ENCODE results near the gene XPC.

Gene XPC

DNA sequence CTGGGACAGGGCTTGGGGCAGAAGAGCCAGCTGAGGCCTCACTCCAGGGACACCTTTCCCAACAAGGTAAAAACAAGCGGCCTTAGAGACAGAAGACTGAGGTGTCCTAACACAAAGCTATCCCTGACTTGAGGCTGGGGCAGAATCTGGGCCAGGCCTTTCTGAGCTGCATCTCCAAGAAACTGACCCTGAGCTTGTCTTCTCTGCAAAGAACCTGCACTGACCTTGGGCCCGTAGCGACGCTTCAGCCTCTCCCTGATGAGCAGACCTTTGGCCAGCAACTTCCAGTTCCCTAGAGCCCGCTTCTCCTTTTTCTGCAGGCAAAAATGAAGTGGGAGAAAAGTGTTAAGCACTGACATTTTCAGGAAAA, 31.4 kb downstream of the XPC start:
- TF ChIP-seq, protein P1, sequence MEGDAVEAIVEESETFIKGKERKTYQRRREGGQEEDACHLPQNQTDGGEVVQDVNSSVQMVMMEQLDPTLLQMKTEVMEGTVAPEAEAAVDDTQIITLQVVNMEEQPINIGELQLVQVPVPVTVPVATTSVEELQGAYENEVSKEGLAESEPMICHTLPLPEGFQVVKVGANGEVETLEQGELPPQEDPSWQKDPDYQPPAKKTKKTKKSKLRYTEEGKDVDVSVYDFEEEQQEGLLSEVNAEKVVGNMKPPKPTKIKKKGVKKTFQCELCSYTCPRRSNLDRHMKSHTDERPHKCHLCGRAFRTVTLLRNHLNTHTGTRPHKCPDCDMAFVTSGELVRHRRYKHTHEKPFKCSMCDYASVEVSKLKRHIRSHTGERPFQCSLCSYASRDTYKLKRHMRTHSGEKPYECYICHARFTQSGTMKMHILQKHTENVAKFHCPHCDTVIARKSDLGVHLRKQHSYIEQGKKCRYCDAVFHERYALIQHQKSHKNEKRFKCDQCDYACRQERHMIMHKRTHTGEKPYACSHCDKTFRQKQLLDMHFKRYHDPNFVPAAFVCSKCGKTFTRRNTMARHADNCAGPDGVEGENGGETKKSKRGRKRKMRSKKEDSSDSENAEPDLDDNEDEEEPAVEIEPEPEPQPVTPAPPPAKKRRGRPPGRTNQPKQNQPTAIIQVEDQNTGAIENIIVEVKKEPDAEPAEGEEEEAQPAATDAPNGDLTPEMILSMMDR (IDR thresholded peaks at IDR 0.05; ENCODE audit: low read depth, low read length, missing control alignments): no peak
- in situ Hi-C loops (cut with HindIII; ENCODE audit: low sequenced_read_pairs): no loop called here
- DNase-seq (ENCODE audit: low read depth): no peak

DNA sequence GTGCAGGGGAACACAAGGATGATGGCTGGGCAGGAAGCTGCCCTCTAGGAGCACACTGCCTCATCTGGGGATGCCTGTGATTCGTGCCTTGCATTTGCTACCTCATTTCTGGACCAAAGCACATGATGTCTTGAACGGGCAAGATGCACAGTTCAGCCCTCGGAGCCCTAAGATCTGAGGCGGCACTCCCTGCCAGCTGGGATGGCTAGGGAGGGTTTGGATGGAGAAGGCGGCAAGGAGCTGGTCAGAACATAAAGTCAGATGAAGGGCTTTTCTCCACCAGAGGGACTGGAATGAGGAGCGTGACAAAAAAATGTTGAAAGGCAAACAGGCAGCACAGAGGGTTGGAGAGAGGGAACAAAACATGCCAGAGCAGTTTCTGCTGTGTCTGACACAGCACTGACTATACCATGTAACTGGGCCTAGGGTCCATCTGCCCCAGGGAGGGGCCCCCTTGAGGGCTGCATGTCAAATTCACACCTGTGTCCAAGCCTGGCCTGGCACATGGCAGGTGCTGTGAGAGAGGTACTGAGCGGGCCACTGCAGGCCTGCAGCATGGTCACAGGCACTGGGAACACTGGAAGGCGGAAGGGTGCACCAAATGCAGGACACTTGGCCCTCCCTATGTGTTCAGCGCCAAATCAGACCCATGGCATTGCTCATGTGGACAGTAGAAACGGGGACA, 31.9 kb downstream of the XPC start:
- TF ChIP-seq, protein P1 (IDR thresholded peaks at IDR 0.05; ENCODE audit: low read depth, low read length, missing control alignments): no peak
- in situ Hi-C loops (cut with HindIII; ENCODE audit: low sequenced_read_pairs): no loop called here
- H3K4me3 ChIP-seq (ENCODE audit: low read depth, low read length): no peak overlapping the region
- DNase-seq (ENCODE audit: low read depth): no peak

More for the DNA sequence above, 31.4 kb downstream of the XPC start:
- H3K4me3 ChIP-seq (ENCODE audit: low read depth, low read length): no peak overlapping the region

DNA sequence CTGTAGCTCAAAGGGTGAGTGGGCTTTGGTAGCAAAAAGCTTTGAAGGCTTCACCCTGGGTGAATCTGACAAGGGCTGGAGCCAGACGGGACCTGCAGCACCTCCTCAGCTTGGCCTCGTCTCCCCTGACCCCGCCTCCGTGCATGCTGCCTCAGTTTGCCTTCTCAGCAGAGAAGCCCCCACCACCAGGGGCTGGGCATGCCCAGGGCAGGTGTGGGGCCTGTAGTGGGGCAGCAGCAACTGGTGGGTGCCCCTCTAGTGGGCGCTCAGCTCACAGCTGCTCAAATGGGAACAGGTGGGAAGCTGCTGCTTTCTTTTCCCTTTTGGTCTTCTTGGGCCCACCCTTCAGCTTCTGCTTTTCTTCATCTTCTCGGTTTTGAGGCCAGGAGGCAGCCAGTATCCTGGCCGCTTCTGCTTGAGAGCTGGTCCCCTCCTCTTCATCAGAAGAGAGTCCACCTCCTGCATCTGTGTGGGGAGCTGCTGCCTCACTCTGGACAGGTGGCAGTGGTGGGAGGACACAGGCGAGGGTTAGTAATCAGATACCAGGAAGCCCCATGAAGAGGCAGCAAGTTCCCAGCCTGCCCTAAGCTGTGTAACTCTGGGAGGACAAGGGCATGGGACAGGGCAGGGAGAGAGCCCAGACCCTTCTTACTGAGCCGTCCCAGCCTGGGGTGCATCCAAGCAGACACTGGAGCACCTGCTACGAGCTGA, 32.6 kb downstream of the XPC start:
- in situ Hi-C loops (cut with HindIII; ENCODE audit: low sequenced_read_pairs): no loop called here
- no peak for DNase-seq (ENCODE audit: low read depth)
- no peak overlapping the region for H3K4me3 ChIP-seq (ENCODE audit: low read depth, low read length)
- TF ChIP-seq, protein P1 (IDR thresholded peaks at IDR 0.05; ENCODE audit: low read depth, low read length, missing control alignments): no peak

DNA sequence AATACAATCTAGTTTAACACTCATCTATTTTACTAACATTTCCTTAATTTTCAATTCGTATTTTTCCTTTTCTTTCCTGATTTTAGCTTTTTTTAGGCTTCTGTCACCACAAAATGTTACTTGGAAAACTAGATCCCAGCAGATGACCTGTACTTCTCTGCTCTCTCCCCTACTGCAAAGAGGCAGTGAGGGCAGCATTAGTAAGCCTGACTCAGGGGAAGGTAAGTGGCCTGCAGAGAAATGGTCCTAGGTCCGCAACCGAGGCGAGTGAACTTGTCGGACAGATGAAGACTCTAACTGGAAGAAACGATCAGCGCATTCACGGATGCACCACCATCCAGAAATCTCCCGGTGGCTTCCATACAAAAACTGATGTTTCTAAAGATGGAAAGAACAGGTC, 33.2 kb downstream of the XPC start:
- in situ Hi-C loops (cut with HindIII; ENCODE audit: low sequenced_read_pairs): no loop called here
- H3K4me3 ChIP-seq (ENCODE audit: low read depth, low read length): no peak overlapping the region
- DNase-seq (ENCODE audit: low read depth): no peak
- TF ChIP-seq, protein P1 (IDR thresholded peaks at IDR 0.05; ENCODE audit: low read depth, low read length, missing control alignments): no peak

DNA sequence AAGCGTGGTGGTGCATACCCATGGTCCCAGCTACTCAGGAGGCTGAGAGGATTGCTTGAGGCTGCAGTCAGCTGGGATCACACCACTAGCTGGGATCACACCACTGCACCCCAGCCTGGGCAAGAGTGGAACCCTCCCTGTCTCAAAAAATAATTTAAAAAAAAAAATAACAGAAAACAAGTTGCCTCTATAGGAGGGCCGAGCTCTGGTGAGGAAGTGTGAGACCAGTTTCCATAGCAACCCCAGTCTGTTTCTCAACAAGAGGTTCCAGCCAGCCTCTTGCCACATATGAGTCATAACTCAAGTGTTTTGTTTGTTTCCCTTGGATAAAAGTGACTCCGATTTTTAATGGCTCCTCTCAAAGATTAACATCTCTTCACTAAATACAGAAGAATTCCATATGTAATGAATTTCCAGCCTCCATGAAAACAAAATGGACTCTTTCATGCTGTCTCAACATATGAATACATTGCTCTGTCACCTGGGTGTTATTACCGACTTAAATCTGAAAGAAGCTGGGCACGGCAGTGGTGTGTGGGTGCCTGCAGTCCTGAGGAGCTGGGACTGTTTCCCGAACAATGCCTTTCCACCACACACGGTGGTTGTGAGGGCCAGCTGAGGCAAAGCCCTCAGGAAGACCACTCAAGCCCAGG, 33.9 kb downstream of the XPC start:
- TF ChIP-seq, protein P1 (IDR thresholded peaks at IDR 0.05; ENCODE audit: low read depth, low read length, missing control alignments): no peak

DNA sequence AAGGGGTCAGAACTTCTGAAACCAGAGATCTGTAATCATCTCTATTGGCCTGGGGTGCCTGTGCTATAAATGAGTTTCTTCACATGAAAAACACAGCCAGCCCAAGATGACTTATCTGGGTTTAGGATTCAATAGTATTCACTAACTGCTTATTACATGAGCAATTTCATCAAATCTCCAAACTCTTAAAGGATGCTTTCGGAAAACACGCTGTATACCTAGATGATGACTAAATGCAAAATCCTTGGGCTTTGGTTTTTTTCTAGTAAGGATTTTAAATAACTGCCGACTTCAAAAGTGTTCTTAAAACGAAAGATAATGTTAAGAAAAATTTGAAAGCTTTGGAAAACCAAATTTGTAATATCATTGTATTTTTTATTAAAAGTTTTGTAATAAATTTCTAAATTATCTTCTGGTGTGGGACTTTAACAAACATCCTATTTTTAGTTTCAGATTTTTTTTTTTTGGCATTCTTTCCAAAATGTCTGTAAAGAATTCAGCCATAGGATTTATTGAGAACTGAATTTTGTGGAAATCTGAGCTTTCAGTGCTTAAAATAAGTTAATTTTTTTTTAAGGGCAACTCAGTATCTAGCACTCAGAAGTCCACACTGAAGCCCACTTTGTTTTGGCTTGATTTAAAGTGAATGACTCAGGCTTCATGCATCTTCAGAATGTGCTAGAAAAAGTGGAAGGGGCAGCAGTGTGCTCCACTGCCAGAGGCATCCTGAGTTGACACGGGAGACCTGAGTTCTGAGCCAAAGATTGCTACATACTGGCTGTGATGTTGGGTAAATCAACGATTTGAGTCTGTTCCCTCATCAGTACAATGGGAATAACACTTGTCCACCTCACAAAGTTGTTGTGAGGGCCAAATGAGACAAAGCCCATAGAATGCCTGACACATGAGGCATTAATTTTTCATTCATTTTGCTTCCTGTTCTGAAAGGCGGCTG, 34.9 kb downstream of the XPC start:
- peak; percentile 93 for DNase-seq (ENCODE audit: low read depth)

More for the DNA sequence above, 33.9 kb downstream of the XPC start:
- peak; percentile 99 for DNase-seq (ENCODE audit: low read depth)
- in situ Hi-C loops (cut with HindIII; ENCODE audit: low sequenced_read_pairs): no loop called here
- peak overlapping the region; percentile 11 for H3K4me3 ChIP-seq (ENCODE audit: low read depth, low read length)

More for the DNA sequence above, 34.9 kb downstream of the XPC start:
- TF ChIP-seq, protein P1 (IDR thresholded peaks at IDR 0.05; ENCODE audit: low read depth, low read length, missing control alignments): no peak
- in situ Hi-C loops (cut with HindIII; ENCODE audit: low sequenced_read_pairs): no loop called here
- no peak overlapping the region for H3K4me3 ChIP-seq (ENCODE audit: low read depth, low read length)
